GM21381 (cell line): ENCODE measurements around the gene TUBA1A.
"Not testable (repeated sequence)": the region's sequence is repeated elsewhere in the genome, so short reads cannot be mapped to it uniquely, and the experiment has no call there.

Experiments used
- ATAC-seq: cut with Tn5 transposase; IDR thresholded peaks from one replicate; pipeline ENCODE4 v1.9.1; 2021; ENCODE audit warnings: mild to moderate bottlenecking, moderate library complexity; ENCODE audit not compliant: unreplicated experiment

The TUBA1A gene

GRCh38 chr12:49201595-49202295 lies 12.9 kb upstream of the TUBA1A start:
- no peak for ATAC-seq

- no peak for ATAC-seq
Observed at GRCh38 chr12:49200919-49201594, 12.2 kb upstream of the TUBA1A start.

- ATAC-seq: no peak
Observed at GRCh38 chr12:49198431-49199155, 9.7 kb upstream of the TUBA1A start.

DNA sequence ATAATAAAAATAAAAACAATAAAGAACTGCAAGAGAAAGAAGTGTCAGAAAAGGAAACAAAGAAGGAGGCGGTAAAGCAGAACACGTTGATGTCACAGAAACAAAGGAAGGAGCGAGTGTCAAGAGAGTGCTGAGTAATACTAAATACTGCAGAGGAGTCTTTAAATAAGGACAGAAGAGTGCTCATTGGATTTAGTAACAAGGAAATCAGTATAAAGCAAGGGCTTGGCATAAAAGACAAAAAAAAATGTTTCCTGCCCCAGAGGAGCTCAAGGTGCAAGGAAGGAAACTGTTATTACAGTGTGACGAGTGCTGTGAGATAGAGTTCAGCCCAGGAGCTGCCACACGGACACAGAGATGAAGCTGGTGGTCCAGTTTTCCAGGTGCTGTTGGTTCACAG lies 8.4 kb upstream of the TUBA1A start:
- ATAC-seq: no peak

GRCh38 chr12:49195736-49196135 lies 6.9 kb upstream of the TUBA1A start:
- no peak for ATAC-seq

GRCh38 chr12:49193746-49194145 lies 4.9 kb upstream of the TUBA1A start:
- ATAC-seq: not testable (repeated sequence)

- ATAC-seq: not testable (repeated sequence)
Observed at GRCh38 chr12:49191498-49191897, 2.6 kb upstream of the TUBA1A start.

DNA sequence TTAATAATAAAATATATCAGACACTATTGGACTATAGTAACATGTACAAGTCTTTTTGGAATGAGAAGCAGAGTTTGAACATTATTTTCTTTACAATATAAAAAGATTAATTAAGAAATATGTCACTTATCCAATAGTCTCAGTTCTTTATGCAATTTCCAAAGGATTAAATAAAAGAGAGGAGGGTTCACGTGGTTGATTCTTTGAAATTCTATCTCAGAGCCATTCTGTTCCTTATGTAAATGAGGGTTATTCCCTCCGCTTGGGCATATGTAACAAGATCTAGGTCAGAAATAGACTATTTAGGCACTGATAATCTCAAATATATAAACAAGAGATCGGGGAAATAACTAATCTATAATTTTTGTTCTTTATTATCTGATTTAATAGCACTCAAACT lies 2.1 kb upstream of the TUBA1A start:
- ATAC-seq: no peak

DNA sequence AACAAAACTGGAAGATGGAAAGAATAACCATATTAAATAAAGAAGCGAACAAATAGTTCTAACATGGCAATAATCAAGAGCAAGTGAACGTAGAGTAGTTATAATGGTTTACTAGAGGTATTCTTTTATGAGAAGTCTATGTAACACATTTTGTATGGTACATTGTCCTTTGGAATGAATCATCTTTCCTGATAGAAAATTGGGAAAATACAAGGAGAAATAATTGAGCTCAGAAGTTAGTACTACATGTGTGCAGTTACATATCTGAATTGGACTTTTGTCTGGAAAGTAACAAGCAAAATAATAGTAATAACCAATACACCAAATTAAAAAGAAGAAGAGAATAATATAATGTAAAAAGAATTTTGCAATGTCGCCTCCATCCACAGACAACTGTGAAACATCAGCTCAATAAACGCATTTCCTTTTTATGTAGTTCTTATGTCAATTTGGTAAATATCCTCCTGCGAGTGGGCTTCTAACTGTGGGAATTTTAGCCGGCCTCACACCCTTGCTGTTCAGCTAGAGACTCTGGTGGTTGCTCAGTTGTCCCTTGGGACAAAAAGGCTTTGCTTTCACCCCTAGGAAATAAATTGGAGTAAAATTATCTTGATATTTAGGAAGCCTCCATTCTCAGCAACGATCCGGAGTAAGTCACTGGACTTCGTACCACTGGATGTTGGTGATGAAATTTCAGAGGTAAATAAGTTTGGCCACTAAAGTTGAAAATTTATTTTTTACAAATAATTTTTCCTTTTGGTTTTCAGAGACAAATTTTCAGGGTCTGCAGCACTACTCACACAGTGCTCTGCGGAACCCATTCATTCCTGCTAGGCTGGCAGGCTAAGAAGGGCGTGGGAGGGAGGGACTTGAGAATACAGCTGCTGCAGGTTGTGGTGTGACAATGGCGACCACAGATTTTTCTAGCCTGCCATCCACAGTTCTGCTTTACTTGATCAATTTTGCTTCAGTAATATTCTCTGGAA lies 1.1 kb upstream of the TUBA1A start:
- no peak for ATAC-seq

DNA sequence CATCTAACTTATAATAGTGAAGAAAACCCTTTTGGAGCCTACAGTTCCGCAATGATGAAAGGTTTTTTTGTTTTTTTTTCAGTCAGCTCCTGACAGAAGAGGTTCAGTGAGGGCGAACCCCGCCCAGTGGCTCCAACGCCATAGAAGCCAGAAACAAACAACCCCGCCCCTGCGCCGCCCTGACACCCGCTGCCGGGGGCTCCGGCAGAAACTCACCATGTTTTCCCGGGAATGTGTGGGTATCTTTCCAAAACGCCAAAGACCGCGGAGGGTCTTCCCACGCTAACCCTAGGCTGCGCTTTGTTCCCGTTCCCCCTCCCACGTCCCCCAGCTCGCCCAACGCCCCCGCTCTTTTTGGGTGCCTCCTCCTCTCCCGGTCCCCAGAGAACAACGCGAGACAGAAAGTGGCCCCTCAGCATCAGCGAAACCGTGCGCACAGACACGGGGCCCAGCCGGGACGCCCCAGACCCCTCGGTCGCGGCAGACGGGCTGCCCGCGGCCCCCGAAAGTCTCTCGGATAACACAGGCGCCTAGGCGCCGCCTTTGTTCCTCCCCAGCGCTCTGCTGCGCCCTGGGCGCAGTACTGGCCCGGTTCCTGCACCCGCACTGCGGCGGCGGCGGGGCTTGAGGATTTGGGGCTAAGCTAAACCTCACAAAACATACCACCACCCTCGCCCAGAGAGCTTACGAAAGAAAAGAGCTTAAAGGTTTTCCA lies 522 bp downstream of the TUBA1A start:
- peak; percentile 40 for ATAC-seq

- no peak for ATAC-seq
Observed at GRCh38 chr12:49187184-49187583, 1.7 kb downstream of the TUBA1A start.

DNA sequence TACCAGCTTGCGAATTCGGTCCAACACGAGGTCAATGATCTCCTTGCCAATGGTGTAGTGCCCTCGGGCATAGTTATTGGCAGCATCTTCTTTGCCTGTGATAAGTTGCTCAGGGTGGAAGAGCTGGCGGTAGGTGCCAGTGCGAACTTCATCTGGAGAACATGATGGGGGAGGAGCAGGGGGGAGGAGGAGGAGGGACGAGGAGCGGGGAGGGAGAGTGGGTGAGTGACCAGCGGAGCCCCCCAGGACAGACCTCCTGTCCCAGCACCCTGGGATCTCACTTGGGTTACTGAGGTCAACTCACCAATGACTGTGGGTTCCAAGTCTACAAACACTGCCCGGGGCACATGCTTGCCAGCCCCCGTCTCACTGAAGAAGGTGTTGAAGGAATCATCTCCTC lies 2.6 kb downstream of the TUBA1A start:
- ATAC-seq: not testable (repeated sequence)

GRCh38 chr12:49184697-49185096 lies 4.2 kb downstream of the TUBA1A start:
- ATAC-seq: not testable (repeated sequence)

DNA sequence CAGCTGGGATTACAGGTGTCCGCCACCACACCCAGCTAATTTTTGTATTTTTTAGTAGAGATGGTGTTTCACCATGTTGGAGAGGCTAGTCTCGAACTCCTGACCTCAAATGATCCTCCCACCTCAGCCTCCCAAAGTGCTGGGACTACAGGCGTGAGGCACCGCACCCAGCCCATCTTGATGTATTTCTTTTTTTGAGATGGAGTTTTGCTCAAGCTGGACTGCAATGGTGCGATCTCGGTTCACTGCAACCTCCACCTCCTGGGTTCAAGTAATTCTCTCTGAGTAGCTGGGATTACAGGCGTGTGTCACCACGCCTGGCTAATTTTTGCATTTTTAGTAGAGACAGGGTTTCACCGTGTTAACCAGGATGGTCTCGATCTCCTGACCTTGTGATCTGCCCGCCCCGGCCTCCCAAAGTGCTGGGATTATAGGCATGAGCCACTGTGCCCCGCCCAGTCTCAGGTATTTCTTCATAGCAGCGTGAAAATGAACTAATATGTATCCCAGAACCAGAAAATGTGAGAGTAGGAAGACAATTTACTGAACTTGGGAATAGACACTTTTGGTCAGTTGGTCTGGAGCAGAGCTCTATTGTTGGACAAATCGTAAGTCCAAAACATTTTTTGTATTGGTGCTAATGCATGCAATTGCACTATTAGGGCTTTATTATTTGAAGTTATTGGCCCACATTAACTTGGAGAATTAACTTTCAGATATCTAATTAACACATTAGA lies 5.5 kb downstream of the TUBA1A start:
- ATAC-seq: not testable (repeated sequence)

DNA sequence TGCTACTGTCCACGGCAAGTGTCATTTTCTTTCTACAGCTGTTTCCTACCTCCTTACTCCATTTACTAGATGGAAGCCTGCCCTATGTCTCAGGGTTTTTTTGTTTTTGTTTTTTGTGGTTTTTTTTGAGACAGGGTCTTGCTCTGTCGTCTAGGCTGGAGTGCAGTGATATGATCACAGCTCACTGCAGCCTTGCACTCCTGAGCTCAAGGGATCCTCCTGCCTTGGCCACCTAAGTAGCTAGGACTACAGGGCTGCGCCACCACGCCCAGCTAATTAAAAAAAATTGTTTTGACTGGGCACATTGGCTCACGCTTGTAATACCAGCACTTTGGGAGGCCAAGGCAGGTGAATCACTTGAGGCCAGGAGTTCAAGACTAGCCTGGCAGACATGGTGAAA lies 14.7 kb downstream of the TUBA1A start:
- no peak for ATAC-seq

GRCh38 chr12:49170924-49171323 lies 18.0 kb downstream of the TUBA1A start:
- ATAC-seq: no peak

GRCh38 chr12:49165114-49165513 lies 23.8 kb downstream of the TUBA1A start:
- no peak for ATAC-seq

GRCh38 chr12:49161901-49162300 lies 27.0 kb downstream of the TUBA1A start:
- not testable (repeated sequence) for ATAC-seq

GRCh38 chr12:49161092-49161795 lies 27.6 kb downstream of the TUBA1A start:
- no peak for ATAC-seq
